GM21423 (cell line): ENCODE measurements around the gene PEX10.

Experiments
- ATAC-seq: cut with Tn5 transposase; IDR thresholded peaks from one replicate; pipeline ENCODE4 v1.9.1; 2021; ENCODE audit warnings: mild to moderate bottlenecking, moderate library complexity; ENCODE audit not compliant: unreplicated experiment

The PEX10 gene

DNA sequence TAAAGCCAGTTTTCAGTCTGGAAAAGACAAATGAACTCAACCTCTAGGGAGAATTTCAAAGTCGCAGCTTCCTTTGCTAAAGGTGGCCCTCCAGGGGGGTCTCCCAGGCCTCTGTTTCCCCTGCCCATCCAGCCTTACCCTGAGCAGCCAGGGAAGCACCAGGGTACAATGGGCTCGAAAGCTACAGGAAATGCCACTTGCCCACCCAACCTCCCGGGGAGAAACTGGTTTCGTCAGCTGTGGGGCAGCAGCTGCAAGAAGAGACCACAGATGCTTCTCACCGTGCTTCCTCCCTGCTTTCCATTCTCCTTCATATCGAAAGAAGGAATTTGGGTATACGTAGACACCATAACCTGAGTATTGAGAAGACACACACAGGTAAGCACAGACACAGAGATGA is 22.7 kb downstream of the PEX10 start:
- no peak for ATAC-seq

DNA sequence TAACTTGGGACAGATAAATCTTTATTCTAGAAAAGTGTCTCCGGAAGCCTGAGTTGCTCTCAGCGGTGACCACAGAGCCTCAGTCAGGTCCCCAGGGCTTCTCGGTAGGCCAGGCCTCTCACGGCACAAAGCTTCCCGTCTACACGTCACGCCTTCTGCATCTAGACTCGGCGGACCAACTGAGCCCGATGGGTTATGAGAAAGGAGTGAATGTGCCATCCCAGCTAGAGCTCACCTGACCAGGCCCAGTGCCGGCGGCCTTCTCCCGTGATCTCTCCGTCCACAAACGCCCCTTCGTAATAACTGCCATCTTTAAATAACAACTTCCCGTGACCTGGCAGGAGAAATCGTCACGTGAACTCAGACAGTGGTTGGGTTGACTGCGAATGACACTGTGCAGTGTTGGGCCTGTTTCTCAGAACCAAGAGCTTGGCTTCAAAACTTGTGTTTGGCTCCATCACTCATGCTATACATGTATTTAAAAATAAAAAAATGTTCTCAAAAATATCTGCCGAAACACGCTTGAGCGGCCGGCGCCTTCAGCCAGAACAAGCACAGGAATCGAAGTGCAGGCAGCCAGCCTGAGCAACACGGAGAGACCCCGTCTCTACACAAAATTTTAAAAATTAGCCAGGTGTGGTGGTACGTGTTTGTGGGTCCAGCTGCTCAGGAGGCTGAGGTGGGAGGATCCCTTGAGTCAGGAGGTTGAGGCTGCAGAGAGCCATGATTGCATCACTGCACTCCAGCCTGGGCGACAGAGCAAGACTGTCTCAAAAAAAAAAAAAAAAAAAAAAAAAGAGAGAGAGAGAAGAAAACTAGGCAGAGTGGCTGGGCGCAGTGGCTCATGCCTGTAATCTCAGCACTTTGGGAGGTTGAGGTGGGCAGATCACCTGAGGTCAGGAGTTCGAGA is 24.1 kb downstream of the PEX10 start:
- no peak for ATAC-seq

DNA sequence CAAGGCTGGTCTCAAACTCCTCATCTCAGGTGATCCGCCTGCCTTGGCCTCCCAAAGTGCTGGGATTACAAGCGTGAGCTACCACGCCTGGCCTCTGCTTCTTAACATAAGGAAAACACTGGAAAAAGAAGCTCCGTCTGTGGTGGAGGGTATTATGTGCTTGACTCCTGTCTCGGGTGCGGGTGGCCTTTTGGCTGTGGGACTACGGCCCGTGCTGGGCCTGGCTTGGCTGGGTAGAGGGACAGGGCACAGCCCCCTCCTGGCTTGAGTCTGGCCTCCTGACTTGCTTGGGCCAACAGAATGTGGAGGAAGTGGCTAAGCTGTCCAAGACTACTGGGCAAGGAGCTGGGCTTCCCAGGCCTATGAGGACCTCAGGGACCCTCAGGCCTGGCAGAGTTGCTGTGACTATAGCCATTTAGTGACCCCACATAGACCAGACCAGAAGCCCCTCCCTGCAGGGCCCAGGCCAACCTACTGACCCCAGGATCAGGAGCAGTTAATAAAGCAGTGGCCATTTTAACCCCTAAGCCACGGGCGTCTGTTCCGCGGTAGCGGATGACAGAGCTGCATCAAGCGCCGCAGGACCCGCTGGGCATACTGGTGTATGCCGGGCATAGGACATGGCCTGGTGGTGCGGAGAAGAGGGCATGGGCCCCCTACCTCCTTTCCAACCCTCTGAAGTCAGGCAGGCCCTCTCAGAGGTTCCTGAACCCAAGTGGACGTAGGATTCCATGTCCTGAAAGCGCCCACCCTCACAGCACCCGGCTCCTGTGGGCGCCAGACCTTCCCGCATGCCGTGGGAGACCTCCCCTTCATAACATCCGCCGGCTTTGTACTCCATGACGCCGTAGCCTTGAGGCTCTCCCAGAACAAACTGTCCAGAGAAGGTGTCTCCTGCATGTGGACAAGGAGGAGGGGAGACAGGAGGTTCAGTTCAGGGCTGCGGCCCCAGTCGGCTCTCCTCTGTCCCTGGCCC is 25.4 kb downstream of the PEX10 start:
- no peak for ATAC-seq

DNA sequence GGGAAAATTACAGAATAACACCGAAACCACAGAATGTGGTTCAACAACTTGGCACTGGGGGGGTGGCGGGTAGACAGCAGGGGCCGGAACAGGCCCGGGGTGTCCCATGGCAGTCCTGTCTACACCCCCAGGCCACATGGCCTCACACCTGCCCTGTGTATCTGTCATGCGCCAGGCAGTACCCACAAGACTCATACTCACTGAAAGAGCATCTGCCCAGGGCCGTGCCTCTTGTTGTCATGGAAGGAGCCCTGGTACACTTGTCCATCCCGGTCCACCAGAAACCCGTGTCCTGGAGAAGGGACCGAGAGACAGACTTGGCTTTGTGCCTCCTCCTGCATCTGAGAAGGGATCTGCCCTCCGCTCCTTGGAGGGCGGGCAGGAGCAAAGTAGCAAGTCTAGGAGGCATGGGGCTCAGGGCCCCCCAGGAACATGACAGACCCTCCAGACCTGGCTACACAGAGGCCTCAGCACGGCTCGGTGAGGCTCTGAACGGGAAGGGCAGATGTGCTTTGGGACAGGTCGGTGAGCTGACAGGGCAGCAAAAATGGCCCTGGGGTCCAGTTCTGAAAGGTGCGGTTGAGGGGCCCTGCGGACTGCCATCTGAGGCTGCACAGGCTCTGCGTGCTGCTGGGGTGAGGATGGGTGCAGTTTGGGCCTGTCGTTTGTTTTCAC is 26.6 kb downstream of the PEX10 start:
- ATAC-seq, result no peak

DNA sequence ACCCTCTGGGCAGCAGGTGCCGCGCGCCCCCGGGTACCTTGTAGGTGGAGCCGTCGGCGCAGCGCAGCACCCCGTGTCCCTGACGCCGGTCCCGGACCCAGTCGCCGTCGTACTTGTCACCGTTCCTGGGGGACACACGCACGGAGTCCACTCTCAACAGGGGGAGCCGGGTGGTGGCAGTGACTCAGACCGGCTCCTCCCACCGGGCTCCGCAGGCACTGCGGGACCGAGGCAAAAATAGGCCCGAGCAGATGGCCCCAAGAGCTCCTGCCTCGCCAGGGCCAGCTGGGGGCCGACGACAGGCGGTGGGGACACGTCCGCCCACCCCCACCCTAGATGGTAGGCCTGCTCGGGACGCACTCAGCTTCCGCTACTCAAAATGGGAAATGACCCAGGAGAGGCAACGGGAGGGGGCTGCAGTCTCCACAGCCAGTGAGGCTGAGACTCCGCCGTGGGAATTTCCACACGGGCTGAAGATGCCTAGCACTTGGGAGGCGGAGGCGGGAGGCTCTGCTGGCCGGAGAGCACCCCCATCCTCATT is 27.4 kb downstream of the PEX10 start:
- ATAC-seq, result no peak

DNA sequence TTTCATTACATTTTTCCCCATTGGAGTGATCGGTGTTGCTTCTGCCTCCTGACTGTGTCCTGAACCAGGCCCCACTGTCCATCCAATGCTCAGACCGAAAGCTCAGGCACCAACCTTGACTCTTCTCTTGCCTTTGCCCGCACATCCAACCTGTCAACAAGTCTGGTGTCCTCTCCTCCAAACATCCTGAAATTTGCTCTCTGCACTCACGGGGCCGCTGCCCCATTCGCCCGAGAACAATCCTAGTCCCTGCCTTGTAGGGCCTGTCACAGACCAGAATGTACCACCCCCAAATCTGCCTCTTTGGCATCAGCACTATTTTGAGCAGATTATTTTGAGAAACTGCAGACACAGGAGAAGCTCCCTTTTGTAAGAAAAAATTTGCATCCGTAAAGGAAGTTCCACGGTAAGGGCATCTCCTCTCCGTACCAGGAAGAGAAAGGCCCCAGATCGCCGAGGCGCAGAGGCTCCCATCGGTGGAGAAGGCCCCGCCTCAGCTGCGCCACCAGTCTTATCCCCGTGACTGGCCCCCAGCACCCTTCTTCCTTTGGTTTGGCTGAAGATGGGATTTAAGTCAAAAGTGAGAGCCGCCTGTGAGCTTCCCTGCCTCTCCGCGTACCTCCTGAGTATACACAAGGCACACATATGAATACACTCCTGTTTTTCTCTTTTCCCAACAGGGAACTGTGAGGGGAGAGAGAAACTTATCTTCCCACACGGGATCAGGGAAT is 28.1 kb downstream of the PEX10 start:
- ATAC-seq, result no peak

DNA sequence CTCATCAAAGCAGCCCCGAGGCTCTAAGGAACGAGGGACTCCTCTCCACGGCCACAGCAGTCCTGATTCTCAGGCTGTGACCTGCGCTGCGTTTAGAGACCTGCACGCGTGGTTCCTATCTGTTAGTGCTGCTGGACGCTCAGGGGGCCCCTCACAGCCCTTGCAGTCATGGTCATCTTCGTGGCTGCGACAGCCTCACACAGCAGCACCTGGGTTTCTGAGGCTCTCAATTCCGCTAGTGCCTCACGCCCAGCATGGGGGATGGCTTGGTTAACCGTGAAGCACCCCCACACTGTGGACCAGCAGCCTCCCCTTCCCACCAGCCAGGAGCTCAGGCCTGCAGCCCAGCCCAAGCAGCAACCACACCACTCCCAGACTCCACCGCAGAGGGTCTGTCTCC is 28.8 kb downstream of the PEX10 start:
- ATAC-seq, result no peak

DNA sequence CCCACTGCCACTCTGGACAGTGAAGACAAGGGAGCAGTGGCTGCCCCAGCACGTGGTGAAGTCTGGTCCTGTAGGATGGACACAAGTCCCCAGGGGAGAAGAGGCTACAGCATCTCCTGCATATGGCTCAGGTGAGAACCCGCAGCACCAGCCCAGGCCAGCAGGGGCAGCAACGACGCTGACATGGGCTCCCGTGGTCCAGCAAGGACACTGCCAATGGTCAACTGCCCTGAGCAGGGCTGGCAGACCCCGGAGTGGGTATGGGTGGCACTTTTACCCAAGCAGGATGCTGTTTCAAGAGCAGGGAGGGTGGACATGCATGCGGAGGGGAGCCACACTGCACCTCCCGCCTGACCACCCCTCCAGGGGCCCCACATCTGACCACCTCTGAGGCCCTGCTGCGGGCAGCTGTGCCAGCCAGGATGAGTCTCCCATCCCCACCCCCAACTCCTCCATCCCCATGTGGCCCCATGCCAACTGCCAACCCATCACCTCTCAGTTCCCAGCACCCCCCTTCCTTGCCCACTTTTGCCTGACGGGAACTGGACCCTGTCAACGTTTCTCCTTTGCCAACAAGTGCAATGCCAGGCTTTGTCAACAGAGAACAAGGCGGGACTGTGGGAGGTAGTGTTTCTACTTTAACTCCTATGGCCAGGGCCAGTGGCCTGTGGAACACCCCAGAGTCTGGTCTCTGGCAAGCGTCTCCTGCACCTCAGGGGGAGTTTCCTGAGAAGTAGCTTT is 29.6 kb downstream of the PEX10 start:
- no peak for ATAC-seq

DNA sequence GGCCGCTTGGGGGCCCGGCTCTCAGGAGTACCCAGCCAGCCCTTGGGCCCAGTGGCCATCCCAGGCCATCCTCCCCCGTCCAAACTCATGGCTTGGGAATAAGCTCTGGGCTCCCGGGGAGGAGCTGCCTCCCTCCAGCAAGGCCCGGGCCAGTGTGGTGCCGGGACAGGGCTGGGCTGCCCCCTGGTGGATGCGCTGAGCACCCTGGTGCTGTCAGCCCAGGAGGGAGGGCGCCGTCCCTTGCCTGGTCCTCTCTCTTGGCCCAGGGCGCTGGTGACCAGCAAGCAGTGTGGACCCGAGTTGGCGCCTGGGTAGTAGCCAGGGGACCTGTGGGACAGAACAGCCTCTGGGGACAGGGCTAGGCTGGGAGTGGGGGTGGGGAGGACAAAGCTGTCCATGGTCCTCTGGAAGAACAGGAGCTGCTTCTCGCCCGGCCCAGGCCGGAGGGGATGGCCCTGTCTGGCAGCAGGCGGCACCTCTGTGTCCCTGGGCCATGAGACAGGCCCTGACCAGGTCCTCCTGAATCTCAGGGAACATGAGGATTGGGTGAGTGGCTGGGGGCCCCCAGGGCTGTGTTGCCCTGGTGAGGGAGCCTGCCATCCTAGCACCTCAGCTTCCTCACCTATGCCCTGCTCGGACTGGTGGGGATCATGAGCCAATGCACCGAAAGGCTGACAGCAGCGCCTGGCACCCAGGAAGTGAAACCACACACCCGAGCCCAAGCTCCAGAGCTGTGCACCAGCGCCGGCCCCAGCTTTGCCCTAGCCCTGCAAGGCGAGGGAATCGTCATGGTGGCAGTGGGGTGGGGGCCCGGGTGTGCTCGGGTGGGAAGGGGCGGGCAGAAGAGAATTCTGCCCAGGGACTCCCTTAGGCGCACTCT is 30.4 kb downstream of the PEX10 start:
- no peak for ATAC-seq

DNA sequence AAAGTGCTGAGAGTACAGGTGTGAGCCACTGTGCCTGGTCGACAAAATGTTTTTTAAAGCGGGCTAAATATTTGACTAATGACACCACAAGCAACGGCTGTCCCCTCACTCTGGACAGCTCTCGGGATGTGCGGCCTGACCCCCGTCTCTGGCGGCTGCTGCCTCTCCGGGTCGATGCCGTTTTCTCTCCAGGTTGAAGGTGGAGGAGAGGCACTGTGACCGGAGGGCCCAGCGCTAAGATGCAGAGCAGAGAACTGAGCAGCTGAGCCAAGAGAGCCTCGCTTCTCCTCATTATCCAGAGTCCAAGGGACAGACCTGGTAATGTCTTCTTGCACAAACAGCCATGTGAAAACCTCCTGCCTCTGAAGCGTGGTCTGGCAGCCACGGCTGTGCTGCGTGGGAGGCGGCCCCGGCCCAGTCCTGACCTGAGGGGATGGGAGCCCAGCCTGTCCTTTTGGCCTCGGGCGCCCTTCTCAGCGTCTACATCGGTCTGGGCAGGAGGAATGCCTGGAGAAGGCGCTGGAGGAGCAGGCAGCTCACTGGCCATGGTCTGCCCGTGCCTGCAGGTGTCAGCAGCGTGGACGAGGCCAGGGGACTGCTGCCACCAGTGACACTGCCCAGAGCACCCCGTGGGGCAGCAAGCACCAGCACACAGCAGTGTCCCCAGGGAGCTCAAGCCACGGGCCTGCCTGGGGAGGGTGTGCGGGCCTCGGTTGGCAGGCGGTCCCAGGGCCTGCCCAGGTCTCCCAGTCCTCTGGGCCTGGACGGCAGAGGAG is 31.4 kb downstream of the PEX10 start:
- no peak for ATAC-seq

DNA sequence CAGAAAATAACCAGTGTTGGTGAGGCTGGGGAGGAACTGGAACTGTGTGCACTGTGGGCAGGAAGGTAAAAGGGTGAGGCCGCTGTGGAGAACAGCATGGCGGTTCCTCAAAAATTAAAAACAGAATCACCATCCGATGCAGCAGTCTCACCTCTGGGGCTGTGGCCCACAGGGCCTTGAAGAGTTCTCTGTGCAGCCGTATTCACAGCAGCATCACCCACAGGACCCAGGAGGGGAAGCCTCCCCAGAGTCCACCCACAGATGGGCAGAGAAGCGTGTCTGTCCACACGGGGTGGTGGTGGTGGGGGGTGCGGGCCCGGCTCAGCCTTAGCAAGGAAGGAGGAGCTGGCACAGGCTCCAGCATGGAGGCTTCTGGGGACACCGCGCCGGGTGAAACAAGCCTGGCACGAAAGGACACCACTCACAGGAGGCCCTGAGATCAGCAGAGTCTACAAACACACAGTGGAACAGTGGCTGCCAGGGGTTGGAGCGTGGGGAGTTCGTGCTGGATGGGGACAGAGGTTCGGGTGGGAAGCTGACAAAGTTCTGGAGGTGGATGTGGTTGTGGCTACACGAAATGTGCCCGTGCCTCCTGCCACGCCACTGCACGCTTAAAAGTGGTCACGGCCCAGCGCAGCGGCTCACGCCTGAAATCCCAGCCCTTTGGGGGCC is 32.5 kb downstream of the PEX10 start:
- no peak for ATAC-seq

DNA sequence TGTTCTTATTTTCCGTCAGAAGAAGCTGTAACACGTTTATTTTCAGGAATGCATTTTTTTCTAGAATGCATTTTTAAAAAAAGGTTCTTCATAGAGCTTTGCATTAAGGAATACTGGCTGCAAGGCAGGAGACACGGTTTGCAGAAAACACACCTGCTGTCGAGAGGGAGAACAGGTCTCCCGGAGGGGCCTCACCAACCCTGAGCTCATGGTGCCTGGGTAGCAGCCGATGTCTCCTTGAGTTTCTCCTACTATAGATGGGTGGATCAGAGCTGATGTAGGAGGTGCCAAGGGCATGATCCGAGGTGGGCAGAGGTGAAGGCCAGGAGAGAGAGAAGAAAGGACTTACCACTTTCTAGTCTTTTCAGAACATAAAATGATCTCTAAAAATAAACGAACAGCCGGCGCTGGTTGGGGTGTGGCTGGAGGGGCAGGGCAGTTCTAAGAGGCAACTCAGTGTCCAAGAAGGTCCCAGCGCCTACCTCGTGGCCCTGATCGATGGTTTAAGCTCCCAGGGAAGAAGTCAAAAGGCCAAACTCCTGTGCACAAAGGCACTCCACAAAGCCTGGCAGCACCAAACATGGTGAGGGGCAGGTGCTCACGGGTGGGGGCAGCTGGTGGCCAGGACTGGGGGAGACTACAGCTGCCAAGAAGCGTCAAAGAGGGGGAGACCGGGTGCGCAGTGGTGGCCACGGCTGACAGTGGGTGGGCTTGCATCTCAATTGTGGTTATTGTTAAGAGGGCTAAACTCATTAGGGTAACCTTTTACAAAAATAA is 33.2 kb downstream of the PEX10 start:
- ATAC-seq, result no peak

DNA sequence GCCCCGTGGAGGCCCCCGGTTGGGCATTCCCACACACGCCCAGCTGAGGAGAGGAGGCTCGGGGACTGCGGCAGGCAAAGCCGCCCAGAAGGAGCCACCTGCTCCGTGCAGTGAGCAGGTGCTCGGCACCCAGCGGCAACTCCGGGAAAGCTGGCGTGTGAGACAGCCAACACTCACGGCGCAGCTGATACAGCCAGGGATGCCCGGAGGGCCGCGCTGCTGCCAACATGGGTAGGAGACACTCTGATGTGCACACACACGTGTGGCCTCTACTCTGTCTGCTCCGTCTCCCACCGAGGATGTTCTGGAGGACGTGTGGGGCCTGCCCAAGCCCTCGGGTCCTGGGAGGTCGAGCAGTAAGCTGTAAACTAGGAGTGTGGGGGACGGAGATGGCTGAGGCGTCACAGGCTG is 33.9 kb downstream of the PEX10 start:
- ATAC-seq, result no peak

DNA sequence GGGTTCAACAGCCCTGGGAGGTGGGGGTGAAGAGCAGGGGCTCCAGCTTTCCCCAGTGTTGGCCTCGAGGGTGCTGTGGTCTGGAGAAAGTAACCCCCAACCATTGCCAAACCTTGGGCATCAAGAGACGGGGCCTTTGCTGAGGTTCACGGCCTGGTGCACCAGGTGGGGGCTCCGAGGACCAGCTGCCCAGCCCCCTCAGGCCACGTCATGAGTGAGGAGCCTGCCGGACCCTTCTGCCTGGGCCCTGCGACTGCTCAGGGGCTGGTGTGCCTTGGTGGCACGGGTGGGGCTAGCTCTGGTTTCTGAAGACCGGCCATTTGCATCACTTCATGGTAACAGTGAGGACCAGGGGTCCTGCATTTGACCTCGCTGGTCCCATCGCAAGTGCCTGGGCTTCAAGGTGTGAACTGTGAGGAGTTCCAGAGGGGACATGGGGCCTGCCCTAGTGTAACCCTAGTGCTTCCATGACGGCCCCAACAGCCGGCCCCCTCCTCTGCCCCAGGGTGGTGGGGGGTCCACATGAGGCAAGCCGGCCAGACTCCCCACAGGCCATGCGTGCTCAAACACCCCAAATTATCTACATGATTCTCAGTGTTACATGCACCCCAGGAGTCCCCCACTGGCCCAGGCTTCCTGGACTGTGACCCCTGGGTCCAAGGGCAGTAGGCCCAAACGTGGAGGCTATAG is 34.5 kb downstream of the PEX10 start:
- no peak for ATAC-seq

DNA sequence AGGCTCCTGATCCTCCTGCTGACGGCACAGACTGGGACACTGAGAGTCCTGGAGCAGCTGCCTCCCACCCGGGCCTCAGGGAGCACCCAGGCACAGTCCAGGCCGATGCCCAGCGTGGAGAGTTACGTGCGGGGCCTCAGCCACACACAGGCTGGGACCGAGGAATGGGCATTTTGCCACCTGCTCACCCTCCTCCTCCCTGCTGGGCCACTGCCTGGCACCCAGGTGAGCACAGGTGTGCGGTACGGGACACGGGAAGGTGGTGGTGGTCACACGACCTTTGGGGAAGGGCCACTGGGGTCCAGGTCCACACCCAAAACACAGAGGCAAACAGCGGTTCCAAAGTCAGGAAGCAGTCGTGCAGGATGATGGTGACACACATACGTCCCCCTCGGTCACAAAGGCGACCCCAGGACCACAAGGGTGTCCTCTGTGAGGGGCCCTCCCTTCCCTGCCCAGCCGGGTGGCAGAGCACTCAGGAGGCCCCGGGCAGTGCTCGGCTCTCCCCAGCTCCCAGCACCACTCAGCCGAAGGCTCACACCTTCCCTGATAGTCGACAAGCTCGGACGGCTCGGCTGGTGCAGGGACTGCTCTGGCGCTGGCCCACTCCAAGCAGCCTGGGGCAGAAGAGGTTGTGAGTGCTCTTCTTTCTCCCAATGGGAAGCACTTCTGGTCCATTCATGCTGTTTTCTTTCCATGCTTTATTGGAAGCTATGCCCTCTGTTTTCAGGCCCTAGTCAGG is 35.3 kb downstream of the PEX10 start:
- ATAC-seq, result no peak
